GM19351 (cell line): Measurements from ENCODE around the gene COQ9.

ENCODE experiments used
- ATAC-seq: cut with Tn5 transposase; IDR thresholded peaks from one replicate; pipeline ENCODE4 v1.9.1; 2021; ENCODE audit warnings: mild to moderate bottlenecking, moderate library complexity; ENCODE audit not compliant: unreplicated experiment

Gene COQ9

DNA sequence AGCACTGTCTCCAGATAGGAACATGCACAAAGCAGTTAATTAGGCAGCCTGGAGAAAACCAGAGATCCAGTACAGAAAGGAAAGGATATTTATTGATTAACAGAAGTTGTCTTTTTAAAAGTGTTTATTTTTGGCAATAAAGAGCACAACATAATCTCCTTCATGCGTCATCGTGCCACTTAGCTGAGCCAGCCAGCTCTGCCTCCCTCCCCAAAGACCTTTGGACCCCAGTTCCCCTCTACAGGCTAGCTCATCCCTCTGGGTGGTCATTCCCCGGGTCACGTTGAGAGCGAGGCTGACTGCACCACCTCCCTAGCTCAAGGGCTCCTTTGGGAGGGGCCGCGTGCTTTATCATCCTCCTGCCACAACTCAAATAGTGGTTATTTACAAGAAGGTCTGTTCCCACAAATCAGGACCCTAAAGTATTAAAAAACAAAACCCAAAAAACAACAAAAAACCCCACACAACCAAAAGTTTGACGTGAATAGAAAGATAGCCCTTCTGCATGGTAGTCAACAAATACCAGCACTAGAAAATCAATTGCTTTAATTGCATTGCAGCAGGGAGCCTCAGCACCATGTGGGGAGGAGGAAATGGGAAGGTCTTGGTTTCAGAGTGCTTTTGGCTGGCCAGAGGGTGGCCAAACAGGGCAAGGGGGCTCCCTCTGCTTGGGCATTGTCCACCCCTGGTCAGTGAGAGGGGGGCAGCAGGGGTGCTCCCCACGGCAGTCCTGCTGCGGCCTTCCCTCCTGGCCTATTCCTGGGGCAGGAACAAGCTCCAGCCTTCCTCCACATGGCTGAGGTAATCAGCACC is 24.8 kb downstream of the COQ9 start:
- ATAC-seq = no peak

DNA sequence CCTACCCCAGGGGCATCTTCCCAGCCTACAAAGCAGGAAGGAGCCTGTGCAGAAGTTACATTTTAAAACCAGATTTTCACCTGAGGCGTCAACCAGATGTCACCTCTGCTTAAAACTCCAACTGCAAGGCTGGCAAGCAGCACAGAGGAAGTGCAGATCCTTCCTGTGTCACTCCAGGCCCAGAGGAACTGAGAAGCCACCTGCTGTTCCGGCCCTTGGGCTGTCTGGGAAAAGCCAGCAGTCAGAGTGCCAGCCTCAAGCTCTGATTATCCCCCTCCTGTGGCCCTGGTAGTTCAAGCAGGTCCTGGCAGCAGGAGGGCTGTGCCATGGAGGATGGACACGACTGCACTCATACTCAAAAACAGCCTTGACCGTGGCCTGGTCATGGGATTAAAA is 25.4 kb downstream of the COQ9 start:
- ATAC-seq = no peak

DNA sequence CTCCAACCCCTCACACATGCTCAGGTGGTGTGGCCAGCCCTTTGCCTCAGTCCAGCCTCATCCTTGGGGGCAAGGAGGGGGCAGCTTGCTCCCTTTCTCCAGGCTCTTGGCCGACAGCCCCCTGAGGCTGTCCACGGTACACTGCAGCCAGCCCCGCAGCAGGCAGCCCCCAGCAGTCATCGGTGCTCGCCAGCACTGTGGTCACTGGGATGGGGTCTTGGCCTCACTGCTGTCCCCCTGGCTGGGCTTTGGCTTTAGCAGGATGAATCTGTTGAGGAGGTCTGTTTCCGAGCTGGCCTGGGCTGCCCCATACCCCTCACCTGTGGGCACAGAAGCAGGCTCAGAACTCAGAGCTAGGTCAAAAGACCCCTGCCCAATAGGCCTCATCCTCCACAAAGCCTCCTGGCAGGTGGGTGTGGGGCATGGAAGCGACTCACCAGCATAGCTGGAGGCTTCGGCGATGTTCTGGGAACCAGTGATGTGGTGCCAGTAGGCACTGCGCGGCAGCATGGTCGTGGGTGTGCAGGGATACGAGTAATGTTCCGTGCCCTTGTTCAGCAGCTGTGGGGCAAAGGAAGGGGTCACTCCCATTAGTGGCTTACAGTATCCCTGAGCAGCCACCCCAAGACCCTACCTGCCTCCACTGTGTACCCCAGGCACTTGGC is 26.0 kb downstream of the COQ9 start:
- ATAC-seq = no peak

DNA sequence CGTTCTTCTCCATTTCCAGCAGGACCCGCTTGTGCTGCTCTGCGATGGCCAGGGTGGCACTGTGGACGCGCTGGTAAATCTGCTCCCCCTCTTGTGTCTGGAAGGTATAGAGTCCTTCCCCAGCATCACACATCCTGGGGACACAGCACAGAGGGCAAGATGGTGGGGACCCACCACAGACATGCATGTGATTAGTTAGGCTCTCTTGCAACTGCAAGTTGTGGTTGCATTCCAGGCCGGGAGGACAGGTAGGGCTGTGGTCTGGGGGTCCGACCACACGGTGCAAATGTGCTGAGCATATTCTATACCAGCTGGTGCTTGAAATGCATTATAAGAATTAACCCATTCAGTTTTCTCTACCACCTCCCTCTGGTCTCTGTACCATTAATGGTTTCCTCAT is 26.6 kb downstream of the COQ9 start:
- ATAC-seq = no peak

DNA sequence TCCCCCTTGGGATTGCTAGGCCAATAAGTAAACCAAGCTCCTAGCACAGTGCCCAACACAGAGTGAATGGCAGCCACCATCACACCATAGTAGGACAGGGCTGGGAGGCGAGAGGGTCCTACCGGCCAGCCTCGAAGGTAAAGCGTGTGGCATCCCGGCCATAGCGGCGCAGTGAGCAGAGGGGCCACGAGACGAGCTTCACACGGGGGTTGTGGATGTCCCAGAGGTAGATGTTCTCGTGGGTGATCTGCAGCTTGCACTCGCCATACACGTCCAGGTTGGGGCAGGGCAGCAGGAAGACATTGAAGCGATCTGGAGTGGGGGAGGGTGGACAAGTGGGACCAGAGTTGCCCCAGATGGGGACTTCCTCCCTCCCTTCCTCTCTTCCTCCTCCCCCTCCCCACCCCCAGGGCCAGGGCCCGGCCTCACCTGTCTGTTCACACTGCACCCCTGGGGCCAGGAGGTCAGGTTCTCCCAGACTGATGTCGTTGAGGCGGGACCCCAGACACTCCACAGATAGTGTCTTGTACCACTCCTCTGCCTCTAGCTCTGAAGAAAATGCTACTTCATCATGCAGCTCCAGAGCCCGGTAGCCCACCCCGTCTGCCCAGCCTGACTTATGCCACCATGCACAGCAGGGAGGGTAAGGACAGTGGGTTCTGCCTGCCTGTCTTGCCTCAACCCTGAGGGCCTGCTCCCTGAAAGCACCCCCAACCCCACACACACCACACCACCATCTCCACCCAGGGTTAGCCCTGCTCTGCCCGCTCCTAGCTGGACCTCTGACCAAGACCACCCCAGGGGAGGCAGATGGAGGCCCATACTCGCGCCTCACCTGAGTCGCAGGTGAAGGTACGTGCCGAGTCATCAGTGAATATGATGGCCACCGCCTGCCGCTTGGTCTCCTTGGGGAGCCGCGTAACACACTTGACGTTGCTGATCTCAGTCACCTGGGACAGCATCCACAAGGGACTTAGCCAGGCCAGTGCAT is 27.7 kb downstream of the COQ9 start:
- ATAC-seq = no peak

DNA sequence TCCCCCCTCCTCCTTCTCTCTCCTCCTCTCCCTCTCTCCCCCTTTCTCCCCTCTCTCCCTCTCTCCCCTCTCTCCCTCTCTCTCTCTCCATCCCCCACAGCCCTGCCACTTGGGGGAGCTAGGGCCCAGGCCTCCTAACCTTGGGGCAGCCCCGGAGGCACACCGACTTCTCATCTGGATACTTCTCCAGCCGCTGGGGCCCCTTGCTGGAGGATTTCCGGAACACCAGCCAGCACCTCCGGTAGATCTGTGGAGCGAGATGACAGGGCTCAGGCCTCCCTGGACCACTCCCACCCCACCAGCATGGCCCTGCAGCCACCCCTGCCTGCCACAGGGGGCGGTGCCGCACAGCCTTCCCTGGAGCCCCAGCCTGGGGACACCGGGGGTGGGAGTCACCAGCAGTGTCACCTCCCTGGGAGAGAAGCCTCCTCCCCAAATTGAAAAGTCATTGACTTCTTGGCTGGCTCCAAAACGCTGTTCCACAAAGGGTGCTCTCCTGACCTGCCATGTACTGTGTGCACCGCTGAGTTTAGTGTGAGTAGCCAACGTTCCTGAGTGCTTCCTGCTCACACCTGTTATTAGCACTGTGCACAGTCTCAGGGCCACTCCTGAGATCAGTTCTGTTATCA is 28.5 kb downstream of the COQ9 start:
- ATAC-seq = peak; percentile 96

DNA sequence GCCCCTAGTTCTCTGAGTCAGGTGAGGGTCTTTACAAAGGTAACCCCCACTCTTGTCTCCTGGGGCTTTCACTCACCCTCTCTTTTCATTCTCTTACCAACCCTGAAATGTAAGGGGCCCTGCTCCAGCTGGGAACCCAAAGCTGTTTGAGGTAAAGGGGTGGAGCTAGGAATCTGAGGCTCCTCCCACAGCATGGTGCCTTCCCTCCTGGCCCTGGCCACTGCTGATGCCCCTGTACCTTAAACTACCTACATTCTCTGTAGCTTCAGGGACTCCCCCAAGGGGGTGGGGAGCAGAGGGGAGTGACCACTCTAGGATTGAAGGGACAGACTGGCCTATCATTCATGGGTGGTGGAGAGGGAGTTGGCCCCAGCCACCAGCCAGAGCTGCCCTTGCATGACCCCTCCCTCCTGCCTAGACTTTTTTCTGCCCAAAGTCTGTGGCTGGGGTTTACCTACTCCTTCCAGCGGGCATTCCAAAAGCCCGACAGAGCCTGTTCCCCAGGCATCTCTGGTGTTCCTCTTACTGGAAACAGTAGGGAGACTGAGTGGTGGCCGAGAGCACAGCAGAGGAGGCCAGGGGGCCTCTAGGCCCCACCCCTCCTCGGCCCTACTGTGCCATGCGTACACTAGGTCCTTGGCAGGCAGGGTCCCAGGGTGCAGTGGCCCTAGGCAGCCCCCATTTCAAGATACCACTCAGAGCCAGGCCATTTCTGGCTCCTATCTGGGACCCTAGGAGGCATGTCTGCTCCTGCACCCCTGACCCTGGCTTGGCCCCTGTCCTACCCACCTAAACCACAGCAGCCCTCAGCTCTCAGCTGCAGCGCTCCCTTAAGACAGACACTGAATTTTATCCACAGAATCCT is 29.5 kb downstream of the COQ9 start:
- no peak for ATAC-seq

DNA sequence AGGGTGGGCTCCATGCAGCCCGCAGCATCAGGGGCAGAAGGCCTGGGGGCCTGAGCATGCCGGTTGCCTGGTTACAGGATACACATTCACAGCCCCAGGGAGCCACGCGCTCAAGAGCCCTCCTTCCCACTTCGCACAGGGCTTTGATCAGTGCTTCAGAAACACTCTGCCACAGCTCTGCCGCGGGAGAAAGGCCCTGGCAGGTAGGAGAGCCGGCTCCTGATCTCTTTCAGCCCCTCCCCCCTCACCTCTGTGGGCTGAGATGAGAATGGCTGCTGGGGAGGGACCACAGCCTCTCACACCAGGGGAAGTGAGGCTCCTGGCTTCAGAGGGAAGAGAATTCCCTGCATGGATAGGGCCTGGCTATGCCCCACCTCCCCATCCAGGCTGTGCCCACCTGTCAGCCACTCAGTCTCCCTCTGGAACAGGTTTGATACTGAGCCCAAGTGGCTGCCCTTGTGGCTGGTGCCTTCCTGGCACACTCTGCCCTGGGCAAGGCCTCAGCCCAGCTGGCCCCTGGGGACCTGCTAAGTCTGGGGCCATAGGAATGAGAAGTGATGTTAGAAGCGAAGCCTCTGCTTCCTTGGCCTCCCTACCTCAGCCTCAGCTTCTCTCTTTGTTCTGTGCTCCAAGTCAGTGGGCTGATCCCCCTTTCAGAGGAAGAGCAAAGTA is 30.4 kb downstream of the COQ9 start:
- no peak for ATAC-seq

DNA sequence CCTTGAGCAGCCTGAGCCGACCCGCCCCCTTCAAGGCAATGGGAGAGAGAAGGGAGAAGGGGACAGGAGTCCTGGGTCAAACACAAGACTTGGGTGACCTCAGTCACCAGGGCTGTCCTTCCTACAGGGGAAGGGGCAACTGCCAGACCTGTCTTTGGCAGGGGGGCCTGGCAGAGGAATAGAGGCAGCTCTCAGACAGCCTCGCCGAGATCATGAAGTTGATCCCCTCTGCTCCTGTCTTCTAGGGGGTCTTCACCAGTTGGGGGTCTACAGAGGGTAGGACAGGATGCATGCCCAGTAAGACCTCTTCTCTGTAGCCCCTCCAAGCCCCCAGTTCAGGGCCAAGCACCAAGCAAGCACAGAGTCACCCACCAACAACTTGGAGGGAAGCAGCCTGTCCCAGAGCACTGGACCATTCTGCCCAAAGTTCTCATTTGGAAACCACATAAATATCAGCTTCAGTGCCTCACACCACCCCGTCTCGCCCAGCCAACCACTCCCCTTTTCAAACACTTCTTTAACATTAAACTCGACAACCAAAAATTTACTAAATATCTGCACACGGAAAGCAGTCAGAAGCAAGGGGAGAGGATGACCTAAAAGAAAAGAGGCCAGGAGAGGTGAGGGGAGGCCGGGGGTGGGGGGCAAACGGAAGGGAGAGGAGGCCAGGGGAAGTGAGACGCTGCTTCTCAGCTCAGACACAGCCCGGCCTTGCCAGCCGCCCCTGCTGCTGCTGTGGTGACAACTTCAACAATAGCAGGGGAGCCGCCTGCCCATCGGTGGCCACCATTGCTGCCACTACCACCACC is 31.3 kb downstream of the COQ9 start:
- ATAC-seq = no peak

DNA sequence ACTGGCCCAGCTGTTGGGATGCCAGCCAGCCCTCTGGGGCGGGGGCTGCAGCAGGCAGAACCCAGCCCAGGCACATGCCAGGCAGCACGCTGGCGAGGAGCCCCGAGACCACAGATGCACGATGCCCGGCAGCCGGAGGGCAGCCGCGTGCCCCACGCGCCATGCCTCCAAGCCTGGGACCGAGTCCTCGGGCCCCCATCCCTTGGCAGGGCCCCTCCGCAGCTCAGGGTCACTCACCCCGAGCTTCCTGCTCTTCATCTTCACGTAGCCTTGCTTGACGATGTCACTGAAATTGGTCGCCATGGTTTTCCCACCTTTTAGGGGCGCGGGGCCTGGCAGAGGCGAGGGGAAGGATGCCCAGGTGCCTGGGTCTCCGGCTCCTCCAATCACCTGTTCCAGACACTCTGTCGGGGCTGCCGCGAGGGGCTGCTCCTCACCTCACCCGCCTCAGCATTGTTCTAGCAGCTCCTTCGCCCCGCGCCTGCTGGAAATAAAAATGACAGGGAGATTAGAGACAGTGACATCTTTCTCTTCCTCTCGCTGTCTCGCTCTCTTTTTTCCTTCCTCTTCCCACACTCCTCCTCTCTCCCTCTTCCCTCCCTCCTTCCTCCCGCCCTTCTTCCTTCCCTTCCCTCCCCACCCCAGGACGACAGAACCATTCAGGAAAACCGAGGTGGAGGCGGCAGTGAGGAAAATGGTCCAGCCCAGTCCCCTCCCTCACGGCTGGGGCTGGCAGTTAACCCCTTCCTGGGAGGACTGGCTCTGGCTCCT is 32.1 kb downstream of the COQ9 start:
- ATAC-seq = no peak

DNA sequence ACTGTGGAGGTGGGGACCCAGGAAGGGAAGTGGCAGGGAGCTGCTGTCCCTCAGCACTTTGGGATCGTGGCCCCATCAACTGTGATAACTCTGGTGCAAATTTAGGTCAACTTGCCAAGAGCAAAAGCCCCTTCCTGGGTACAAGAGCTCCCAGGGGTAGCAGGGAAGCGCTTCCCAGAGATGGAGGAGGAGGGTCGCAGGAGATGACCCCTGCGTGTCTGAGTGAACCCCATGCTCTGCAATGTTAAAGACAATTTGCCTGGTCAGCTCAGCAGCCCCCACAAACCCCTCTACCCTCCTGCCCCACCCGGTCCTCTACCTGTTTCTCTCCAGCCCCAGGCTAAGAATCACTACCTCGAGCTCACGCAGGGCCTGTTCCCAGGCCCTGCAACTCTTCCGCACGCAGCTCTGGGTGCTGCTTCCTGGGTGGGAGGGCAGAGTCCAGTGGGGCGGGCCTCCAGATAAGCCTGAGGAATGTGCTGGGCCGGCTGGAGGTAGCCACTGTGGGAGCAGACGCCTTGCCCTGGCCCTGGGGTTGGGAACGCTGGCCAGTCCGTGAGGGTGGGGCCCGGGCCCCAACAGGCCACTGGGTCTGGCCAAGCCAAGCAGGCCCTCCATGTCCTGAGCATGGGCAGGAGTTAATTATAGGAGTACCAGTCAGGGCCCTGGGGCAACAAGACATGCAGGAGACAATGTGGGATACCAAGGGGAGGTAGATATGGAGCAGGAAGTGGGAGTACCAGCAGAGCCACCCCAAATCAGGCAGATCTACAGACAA is 32.9 kb downstream of the COQ9 start:
- no peak for ATAC-seq

DNA sequence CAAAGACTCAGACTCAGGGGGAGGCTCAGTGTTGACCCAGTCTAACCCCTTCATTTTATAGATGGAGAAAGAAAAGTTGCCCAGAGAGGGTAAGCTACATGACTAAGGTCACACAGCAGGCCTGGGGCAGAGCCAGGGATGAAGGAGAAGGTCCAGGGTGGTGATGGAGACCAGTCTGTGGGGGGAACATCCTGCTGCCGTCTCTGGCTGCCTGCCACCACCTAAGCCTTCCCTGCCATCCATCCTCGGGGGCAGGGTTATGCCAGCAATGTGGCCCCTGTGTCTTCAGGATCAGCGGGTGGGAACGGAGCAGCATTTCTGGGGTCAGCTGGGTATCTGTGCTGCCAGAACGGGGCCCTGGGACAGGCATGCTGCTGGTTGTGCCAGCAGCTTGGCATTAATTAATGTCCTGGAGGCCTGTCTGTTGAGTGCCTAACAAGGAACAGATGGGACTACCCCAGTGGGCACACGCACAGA is 33.5 kb downstream of the COQ9 start:
- ATAC-seq = no peak

DNA sequence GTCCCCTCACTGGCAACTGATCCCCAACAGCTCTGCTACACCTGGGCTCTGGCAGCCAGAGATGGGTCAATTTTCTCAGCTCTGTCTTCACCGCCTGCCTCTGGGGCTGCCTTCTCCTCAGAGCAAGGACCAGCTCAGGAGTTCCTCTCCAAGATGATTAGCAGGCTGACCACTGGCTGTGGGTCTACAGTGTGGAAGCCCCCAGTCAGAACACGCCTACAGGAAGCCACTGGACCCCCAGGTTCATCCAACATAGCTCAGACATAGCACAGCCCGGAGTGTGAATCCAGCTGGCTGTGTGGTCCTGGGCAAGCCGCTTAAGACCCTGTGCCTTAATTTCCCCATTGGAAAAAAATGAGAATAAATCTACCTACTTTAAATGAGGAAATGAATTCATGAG is 34.1 kb downstream of the COQ9 start:
- no peak for ATAC-seq

DNA sequence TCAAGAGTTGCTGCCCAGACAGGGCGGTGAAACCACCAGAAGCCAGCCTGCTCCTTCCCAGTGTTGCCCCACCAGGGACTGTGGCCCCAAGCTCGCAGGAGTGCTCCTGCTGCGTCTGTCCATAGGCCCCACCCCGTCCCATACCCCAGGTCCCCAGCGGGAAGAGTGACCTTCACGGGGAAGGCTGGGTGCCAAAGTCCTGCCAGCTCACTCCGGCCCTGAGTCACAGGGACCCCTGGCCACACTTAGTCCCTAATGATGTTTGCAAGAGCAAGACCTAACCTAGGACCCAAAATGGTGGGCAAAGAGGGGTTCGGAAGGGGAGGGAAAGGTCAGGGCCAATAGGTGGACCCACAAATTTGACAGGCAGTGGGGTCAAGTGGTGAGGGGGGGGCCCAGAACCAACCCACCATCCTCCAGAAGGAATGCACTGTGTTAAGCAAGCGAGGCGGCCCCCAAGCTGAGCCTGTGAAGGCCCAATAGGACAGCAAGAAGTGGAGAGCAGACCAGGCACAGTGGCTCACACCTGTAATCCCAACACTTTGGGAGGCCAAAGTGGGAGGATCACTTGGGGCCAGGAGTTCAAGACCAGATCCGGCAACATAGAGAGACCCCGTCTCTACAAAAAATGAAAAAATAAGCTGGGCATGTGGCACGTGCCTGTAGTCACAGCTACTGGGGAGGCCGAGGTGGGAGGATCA is 35.7 kb downstream of the COQ9 start:
- no peak for ATAC-seq

DNA sequence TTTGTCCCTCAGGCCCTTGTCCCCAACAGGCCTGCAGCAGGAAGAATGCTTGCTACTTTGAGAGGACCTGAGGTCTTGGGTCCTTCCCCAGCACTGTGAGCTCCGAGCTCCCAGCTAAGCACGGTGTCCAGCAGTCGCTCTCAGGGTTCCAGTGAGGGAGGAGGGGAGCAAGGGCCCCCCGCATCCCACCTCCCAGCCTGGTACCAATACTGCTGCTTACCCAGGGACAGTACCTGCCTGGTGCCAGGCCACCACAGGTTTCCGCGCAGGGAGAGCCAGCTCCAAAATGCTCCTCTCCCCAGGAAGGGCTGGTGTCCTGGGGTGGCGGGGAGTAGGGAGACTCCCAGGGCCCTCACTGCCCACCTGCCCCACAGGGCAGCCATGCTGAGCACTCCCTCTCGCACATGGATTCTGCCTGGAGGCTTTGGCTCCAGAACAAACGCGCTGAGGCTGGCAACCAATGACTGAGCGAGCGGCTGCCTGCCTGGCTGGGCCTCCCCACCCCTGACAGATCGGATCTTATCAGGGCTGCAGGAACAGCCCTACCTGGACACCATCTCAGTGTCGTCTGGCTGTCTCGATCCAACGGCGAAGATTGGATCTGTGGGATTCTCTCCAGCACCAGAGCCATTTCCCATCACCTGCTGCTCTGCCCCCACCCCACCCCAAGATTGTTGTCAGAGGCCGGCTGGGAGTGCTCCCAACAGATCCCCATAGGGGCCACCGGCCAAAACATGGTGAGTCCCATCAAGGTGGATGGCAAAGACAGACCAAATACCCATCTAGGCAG is 36.6 kb downstream of the COQ9 start:
- no peak for ATAC-seq
